ENCODE results near the gene EEF1AKMT4.

GRCh38 chr3:184296616-184297015, 47.1 kb downstream of the EEF1AKMT4 start:
- TF ChIP-seq, protein P1, sequence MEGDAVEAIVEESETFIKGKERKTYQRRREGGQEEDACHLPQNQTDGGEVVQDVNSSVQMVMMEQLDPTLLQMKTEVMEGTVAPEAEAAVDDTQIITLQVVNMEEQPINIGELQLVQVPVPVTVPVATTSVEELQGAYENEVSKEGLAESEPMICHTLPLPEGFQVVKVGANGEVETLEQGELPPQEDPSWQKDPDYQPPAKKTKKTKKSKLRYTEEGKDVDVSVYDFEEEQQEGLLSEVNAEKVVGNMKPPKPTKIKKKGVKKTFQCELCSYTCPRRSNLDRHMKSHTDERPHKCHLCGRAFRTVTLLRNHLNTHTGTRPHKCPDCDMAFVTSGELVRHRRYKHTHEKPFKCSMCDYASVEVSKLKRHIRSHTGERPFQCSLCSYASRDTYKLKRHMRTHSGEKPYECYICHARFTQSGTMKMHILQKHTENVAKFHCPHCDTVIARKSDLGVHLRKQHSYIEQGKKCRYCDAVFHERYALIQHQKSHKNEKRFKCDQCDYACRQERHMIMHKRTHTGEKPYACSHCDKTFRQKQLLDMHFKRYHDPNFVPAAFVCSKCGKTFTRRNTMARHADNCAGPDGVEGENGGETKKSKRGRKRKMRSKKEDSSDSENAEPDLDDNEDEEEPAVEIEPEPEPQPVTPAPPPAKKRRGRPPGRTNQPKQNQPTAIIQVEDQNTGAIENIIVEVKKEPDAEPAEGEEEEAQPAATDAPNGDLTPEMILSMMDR (IDR thresholded peaks at IDR 0.05; ENCODE audit: insufficient read depth, low read length) = no peak
- TF ChIP-seq, protein P2, sequence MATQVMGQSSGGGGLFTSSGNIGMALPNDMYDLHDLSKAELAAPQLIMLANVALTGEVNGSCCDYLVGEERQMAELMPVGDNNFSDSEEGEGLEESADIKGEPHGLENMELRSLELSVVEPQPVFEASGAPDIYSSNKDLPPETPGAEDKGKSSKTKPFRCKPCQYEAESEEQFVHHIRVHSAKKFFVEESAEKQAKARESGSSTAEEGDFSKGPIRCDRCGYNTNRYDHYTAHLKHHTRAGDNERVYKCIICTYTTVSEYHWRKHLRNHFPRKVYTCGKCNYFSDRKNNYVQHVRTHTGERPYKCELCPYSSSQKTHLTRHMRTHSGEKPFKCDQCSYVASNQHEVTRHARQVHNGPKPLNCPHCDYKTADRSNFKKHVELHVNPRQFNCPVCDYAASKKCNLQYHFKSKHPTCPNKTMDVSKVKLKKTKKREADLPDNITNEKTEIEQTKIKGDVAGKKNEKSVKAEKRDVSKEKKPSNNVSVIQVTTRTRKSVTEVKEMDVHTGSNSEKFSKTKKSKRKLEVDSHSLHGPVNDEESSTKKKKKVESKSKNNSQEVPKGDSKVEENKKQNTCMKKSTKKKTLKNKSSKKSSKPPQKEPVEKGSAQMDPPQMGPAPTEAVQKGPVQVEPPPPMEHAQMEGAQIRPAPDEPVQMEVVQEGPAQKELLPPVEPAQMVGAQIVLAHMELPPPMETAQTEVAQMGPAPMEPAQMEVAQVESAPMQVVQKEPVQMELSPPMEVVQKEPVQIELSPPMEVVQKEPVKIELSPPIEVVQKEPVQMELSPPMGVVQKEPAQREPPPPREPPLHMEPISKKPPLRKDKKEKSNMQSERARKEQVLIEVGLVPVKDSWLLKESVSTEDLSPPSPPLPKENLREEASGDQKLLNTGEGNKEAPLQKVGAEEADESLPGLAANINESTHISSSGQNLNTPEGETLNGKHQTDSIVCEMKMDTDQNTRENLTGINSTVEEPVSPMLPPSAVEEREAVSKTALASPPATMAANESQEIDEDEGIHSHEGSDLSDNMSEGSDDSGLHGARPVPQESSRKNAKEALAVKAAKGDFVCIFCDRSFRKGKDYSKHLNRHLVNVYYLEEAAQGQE (IDR thresholded peaks at IDR 0.05; ENCODE audit: insufficient replicate concordance, low read depth) = no peak
- TF ChIP-seq POLR2AphosphoS5 (IDR thresholded peaks at IDR 0.05; ENCODE audit: low read depth) = no peak
- TF ChIP-seq GABPA (IDR thresholded peaks at IDR 0.05; ENCODE audit: low read depth) = no peak
- TF ChIP-seq SPI1 (IDR thresholded peaks at IDR 0.05; ENCODE audit: borderline replicate concordance, low read depth) = no peak
